Measurements from ENCODE around the gene USP47.

- TF ChIP-seq CTCF (conservative IDR thresholded peaks at IDR 0.05) = no peak
- no peak for TF ChIP-seq ZFX (IDR thresholded peaks at IDR 0.05)
Observed at GRCh38 chr11:11969380-11970215, 127.8 kb downstream of the USP47 start.
